Ishikawa (cell line): Measurements from ENCODE around the gene TMEM37.

Experiments
- CEBPB ChIP-seq: IDR thresholded peaks from 2 replicates; pipeline ENCODE4 v1.6.1; 2012
- CREB1 ChIP-seq: IDR thresholded peaks from 2 replicates; pipeline ENCODE4 v1.6.1; 2012; ENCODE audit warnings: low read depth
- EGR1 ChIP-seq: IDR thresholded peaks from 2 replicates; pipeline ENCODE4 v1.6.1; 2012
- EP300 ChIP-seq: IDR thresholded peaks from 2 replicates; pipeline ENCODE4 v1.6.1; 2012; ENCODE audit warnings: borderline replicate concordance
- FOXM1 ChIP-seq: IDR thresholded peaks from 2 replicates; pipeline ENCODE4 v1.6.1; 2012; ENCODE audit warnings: low read depth, borderline replicate concordance
- NFIC ChIP-seq: IDR thresholded peaks from 2 replicates; pipeline ENCODE4 v1.6.1; 2012
- RAD21 ChIP-seq: IDR thresholded peaks from 2 replicates; pipeline ENCODE4 v1.6.1; 2012; ENCODE audit warnings: low read depth
- REST ChIP-seq: IDR thresholded peaks from 2 replicates; pipeline ENCODE4 v1.6.1; 2012; ENCODE audit warnings: low read depth, mild to moderate bottlenecking
- TAF1 ChIP-seq: IDR thresholded peaks from 2 replicates; pipeline ENCODE4 v1.6.1; 2012; ENCODE audit warnings: low read depth, mild to moderate bottlenecking
- TCF12 ChIP-seq: IDR thresholded peaks from 2 replicates; pipeline ENCODE4 v1.6.1; 2012; ENCODE audit warnings: low read depth
- TEAD4 ChIP-seq: IDR thresholded peaks from 2 replicates; pipeline ENCODE4 v1.6.1; 2012
- USF1 ChIP-seq: IDR thresholded peaks from 2 replicates; pipeline ENCODE4 v1.6.1; 2012
- YY1 ChIP-seq: IDR thresholded peaks from 2 replicates; pipeline ENCODE4 v1.6.1; 2012; ENCODE audit warnings: low read depth
- ZBTB7A ChIP-seq: IDR thresholded peaks from 2 replicates; pipeline ENCODE4 v1.6.1; 2012; ENCODE audit warnings: low read depth
- TF ChIP-seq, protein P1 (sequence below): IDR thresholded peaks from 2 replicates; pipeline ENCODE4 v1.6.1; 2012

The TMEM37 gene

DNA sequence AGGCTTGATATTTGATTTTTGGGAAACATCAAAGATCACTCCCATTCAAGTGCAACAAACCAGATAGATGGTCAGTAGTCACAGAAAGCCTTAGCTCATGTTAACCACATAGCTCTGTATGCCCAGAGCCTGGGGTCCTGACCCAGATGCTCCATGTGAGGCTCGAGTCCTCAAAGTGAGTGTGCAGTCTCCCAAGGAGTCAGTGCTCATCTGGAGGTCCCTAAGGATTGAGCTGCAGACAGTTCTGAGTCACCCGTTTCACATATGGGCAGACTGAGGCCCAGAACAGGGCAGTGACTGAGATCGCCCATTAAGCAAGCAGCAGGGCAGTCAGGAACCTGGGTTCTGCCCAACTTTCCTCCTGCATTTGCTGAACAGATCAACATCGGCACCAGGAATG, 9.2 kb downstream of the TMEM37 start:
- TF ChIP-seq ZBTB7A (no peak), USF1 (no peak), TAF1 (no peak), TCF12 (no peak), CREB1 (no peak), REST (no peak), FOXM1 (no peak), NFIC (no peak), CEBPB (no peak), EP300 (no peak), EGR1 (no peak), YY1 (no peak), TEAD4 (no peak), RAD21 (no peak)
- TF ChIP-seq, protein P1, sequence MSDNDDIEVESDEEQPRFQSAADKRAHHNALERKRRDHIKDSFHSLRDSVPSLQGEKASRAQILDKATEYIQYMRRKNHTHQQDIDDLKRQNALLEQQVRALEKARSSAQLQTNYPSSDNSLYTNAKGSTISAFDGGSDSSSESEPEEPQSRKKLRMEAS = no peak

DNA sequence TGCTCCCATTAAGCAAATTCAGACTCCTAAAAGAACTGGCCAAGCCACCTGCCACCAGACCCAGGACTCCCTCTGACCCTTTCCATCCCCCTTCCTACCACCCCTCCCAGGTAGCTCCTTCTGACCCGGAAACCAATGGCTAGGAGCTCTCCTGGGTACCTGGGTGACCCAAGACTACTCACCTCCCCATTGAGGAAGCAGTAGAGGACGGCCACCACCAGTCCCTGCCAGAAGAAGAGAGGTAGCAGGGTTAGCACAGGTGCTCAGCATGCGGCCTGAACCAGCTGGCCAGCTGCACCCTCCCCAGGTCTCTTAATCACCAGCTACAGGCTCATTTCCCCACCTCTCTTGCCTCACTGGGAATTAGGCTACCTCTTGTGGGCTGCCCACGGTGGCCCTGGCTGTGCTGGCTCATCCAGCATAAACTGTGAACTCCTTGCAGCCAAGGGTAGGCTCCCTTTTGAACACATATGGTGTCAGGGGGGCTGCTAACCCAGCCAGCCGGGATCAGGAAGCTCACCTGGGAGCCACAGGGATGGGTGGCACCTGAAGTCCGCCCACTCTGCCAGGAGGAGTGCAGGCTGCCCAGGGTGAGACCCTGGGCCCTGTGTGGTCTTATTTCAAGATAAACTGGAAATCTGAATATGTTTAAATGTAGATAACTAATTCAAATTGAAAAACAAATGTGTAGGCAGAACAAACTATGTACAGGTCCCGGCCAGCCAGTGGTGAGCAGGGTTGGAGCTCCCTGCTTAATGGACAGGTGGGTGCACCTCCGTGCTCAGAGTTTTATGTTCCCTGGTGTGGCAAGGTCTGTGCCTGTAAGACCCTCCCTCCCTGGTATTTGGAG, 9.9 kb downstream of the TMEM37 start:
- TF ChIP-seq REST = no peak
- no peak for TF ChIP-seq ZBTB7A
- TF ChIP-seq USF1 = no peak
- no peak for TF ChIP-seq NFIC
- TF ChIP-seq EGR1 = no peak
- TF ChIP-seq, protein P1 = no peak
- no peak for TF ChIP-seq EP300
- TF ChIP-seq TAF1 = no peak
- no peak for TF ChIP-seq TCF12
- no peak for TF ChIP-seq FOXM1
- no peak for TF ChIP-seq CREB1
- no peak for TF ChIP-seq RAD21
- TF ChIP-seq CEBPB = no peak
- no peak for TF ChIP-seq YY1
- no peak for TF ChIP-seq TEAD4

- no peak for TF ChIP-seq TCF12
- TF ChIP-seq YY1 = no peak
- no peak for TF ChIP-seq TEAD4
- TF ChIP-seq NFIC = no peak
- no peak for TF ChIP-seq ZBTB7A
- no peak for TF ChIP-seq REST
- no peak for TF ChIP-seq TAF1
- no peak for TF ChIP-seq USF1
- TF ChIP-seq CREB1 = no peak
- TF ChIP-seq RAD21 = no peak
- no peak for TF ChIP-seq EP300
- TF ChIP-seq, protein P1 = no peak
- TF ChIP-seq CEBPB = no peak
- TF ChIP-seq FOXM1 = no peak
- no peak for TF ChIP-seq EGR1
These were observed 10.6 kb downstream of the TMEM37 start for GRCh38 chr2:119442226-119442619.
